GM18502 (cell line): ENCODE results near the gene MAN2B2.

Source experiments
- ATAC-seq: cut with Tn5 transposase; IDR thresholded peaks from one replicate; pipeline ENCODE4 v1.9.1; 2021; ENCODE audit warnings: mild to moderate bottlenecking; ENCODE audit not compliant: unreplicated experiment, poor library complexity

MAN2B2 gene

DNA sequence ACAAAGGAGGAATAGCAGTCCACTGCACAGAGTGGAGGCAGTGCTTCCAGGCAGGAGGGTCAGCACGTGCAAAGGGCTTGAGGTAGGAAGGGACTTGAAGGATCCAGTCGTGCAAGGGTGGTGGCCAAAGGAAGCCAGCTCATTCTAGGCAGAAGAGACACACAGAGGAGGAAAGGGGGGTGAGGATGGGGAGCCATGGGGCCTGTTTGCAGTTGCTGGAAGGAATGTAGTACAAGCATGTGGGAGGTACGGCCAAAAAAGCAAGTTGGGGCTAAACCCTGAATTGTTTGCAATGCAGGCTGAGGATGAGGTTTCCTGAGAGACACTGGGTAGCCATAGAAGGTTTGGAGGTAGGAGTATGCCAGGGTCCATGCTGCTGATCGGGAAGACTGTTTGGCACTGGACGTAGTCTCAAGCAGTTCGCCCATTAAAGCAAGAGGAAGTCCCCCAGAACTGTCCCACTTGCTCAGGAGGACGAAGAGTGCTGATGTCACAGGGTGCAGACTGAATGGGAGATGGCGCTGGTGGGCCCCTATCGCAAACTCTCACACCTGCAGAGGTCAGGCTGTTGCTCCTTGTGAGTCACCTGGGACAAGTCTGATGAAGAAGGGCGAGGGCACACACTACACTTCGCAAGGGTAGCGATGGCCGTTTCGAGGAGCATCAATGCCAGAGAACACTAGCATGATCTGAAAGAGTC lies 9.1 kb upstream of the MAN2B2 start:
- ATAC-seq = no peak

DNA sequence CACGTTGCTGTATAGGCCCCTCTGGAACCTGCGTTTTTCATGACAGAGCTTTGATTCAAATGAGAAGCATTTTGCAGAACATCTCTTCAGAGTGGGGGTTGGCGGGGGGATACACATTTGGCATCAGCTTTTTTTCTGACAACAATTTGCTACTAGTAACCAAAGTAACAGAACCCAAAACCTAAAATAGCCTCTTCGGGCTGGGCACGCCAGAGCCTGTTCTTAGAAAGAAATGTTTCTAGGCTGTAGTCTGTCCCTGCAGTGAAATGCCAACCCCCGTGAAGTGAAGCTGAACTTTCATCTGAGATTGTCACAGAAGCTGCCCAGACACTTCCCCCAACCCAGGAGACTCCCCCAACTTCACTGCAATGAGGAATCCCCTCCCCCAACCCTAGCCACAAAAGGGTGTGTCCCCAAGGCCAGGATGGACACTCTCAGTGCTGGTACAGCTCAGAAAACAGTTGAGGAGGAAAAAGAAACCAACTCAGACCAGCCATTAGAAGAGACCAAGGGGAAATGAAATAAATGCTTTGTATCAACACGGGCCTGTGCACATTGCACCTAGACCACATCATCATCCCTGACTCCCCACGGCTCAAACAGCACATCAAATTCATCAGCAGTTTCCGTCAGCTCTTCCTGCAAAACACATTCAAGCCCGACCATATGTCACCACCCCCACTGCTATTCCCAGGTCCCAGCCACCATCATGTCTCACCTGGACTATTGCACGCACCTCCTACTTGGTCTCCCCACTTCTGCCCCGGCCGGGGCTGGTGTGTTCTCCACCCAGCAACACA lies 8.4 kb upstream of the MAN2B2 start:
- no peak for ATAC-seq

DNA sequence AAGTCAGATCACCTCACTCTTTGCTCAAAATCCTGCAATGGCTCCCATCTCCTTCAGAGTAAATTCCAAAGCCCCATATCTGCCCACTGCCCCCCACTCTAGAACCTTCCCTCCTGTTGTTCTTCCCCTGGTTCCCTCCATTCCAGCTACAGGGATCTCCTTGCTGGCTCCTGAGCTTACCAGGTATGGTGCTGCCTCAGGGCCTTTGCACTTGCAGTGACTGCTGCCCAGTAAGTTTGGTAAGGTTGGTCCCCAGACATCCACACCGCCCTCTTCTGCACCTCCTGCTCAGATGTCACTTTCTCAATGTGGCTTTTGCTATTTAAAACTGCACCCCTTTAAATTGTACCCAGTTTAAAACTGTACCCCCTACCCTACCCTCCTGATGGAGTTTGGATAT lies 7.8 kb upstream of the MAN2B2 start:
- no peak for ATAC-seq

DNA sequence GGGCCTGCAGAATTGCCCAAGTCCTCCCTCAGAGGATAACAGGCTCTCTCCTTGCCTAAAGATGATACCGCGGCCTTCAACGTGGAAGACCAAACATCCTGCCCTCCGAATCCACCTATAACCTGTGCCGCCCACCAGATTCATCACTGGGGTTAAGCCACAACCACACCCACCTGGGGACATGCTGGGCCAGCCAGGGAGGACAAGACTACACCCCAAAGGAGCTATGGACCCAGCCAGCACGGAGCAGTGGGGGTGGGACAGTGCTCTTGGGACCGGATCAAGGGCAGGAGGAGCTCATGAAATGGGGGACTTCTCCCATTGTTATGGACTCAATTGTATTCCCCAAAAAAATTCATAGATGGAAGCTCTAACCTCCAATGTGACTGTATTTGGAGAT lies 6.8 kb upstream of the MAN2B2 start:
- no peak for ATAC-seq

DNA sequence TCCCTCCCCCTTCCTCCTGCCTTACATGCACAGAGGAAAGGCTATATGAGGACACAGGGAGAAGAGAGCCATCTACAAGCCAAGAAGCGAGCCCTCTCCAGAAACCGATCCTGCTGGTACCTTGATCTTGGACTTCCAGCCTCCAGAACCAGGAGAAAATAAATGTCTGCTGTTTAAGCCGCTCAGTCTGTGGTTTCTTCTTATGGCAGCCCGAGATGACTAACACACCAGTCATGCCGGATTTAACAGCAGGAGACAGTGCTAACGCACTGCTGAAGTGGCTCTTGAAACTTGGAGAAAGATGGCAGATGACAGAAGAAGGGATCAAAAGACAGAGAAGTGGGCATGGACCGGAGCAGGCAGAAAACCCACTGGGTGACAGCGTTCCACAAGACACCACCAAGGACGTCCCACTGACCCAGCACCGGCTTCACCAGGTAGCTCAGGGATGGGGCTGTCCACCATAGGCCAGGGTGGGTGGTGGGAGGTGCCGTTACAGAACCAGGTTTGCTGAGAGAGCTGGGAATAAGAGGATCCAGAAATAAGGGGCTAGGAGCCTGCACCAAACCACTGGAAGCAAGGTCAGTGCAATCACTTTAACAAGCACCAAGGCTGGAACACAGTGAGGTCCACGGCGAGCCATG lies 6.2 kb upstream of the MAN2B2 start:
- no peak for ATAC-seq

DNA sequence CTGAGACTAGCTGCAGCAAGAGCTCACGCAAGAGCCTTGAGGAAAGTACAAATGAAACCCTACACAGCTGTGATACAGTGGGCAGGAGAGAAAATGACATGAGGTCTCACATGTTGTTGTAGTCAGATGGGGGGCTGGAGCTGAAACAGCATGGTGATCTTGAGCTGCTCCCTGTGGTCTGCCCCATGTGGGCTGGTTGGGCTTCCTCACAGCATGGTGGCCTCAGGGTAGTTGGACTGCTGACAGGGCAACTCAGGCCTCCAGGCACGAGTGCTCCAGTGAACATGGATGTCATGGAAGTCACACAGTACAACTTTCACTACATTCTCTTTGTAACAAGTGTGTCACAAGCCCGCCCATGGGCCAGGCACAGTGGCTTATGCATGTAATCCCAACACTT lies 3.4 kb upstream of the MAN2B2 start:
- ATAC-seq = no peak

DNA sequence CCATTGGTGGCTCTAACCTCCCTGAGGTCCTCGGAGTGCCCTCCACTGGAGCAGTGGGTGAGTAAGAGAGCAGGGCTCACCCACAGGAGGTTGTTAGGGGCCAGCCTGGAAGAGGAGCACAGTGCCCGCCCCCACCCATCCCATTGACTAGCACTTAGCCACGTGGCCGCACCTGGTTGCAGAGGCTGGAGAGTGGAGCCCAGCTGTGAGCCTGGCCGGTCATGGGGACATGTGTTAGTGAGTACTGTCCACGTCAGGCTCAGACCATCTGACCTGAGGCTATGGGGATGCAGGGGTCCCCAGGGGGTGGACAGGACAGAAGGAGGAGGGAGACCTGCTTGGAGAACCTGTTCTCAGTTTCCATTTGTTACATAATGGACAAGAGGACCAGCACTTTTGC lies 1.4 kb upstream of the MAN2B2 start:
- ATAC-seq = no peak

DNA sequence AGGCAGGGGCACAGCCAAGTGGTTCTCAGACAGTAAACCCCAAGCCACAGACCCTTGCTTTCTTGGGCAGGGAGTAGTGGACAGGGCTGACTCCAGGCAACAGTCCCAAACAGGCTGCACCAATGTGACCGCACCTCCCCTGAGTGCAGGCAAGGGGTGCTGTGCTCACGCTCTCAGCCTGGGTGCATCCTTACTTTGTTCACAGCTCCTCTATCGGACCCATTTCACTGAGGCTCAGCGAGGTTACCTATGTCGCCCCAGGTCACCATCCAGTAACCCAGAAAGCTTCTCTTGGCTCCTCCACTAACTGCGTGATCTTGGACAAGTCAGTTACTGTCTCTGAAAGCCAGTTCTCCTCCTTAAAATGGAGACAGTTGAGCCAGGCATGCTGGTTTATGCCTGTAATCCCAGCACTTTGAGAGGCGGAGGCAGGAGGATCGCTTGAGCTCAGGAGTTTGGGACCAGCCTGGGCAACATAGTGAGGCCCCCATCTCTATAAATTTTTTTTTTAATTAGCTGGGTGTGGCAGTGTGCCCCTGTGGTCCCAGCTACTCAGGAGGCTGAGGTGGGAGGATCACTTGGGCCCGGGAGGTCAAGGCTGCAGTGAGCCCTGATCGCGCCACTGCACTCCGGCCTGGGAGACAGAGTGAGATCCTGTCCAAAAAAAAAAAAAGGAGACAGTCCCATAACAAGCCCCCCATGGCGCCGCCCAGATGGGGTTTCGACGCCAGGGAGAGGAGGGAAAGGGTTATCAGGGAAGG lies 823 bp upstream of the MAN2B2 start:
- no peak for ATAC-seq

DNA sequence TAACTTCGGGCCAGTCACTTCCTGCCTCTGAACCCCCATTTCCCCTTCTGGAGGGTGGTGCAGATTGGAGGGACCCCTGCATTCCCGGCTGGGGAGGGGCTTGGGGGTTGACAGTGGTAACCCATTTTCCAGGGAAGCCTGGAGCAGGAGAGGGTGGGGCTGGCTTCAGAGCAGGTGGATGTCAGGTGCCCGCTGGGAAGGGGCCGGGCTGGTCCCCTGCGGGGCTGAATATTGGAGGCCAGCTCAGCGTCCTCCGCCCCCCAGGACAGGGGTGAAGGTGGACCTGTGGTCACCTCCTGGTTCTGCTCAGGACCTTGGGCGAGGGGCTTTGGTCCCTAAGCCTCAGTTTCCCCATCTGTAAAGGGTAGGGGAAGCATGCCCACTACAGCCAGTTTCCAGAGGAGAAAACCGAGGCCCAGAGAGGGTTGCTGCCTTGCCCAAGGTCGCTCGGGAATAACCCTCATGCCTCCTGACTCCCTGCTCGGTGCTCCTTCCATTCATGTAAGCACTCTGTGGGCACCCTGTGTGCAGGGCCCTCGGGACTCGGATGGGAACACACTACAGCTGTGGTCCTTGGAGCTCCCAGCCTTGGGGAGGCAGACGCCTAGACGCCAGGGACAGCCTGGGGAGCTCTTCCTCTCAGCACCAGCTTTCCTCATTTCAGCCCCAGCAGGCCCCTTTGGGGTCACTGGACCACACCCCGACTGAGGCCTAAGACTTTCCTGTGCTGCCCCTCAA lies 683 bp downstream of the MAN2B2 start:
- no peak for ATAC-seq

DNA sequence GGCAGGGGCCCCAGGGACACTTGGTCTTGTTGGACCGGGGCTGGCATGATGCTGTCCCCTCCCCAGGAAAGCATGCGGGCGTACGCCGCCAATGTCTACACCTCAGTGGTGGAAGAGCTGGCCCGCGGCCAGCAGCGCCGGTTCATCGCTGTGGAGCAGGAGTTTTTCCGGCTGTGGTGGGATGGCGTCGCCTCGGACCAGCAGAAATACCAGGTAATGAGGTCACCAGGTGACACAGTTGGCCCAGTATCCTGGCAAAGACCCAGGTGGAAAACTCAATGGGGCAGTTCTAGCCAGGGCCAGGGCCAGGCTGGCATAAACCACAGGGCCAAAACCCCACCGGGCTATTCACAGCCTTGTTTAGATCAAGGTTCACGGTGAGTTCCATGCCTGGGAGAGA lies 1.5 kb downstream of the MAN2B2 start:
- no peak for ATAC-seq

DNA sequence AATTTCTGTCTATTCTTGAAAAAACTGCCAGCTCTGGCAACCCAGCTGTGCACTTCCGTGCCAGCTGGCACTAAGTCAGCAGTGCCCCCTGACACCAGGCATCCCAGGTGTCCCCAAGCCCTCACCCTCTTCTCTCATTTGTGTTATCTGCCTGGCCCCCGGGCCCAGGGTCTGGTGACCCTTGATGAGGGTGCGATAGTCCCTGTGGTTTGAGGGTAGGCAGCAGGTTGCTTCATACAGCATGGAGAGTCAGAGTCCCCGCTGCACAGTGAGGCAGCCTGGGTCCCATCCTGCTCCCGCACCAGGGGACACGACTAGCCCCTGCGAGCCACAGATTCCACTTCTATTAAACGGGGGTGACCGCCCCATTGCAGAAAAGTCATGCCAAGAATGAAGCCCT lies 1.9 kb downstream of the MAN2B2 start:
- ATAC-seq = no peak

DNA sequence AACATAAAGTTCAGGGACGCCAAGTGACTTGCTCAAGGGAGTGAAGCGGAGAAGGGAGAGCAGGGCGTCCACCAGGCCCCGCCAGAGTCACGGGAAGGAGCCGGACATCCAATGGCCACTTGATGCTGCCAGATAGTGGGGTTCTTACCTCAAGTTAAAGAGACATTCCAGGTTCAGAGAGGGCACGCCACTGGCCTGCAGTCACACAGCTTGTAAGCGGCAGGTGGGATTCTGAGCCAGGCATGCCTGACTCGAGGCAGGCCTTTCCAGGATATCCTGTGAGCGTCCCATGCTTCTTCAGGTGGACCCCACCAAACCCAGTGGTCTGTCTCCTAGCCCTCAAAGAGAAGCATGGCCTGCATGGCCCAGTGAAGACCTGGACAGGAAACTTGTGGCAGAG lies 2.4 kb downstream of the MAN2B2 start:
- no peak for ATAC-seq

DNA sequence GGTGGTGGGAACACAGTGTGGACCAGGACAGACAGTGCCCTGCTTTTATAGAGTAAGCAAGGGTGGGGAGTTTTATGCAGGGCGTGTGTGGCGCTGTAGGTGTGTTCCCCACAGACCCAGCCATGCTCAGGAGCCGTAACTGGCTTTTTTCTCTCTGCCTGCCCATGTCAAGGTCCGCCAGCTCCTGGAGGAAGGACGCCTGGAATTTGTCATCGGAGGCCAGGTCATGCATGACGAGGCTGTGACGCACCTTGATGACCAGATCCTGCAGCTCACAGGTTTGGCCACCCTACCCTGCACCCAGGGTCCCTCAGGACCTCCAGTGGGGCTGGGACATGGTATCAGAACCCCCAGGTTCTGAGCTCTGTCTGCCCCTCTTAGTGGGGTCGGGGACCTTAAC lies 3.2 kb downstream of the MAN2B2 start:
- ATAC-seq = no peak

DNA sequence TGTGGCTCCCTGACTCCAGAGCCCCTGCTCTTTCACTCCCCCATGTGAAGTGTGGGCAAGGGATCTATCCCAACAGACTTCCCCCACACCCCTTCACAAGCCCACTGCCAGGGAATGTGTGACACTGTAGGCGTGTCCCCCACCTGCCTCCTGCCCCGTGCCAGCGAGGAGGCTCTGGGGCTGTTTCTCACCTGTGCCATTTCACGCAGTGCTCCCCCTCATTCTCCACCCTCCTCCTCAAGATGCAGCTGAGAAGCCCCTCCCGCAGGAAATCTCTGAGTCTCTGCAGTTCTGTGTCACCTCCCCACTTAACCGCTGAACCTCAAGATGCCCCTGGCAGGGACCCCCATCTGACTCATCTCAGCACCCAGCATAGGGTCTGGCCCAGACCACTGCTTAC lies 5.4 kb downstream of the MAN2B2 start:
- no peak for ATAC-seq

DNA sequence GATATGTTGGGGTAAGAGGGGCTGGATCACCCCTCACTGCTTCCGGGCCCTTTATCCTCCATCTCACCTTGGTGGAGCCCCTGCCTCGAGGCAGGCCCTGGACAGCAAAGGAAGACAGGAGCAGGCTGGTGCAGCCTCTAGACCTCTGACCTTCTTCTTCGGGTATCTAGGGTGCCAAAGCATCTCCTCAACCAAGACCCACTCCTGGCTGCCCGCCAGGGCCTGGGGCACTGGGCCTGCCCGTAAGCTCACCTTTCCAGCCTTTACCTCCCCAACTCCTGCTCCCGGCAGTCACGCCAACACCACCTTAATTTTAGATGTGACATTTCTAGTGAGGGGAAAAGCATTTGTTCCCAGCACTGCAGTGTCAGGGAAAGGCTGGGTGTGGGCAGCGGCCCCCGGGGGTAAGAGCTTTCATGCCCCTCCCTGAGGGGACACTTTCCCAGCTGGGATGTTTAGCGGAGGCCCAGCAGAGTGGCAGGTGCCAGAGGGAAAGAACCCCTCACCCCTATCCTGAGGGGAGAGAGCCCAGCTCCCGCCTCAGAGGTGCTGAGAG lies 6.7 kb downstream of the MAN2B2 start:
- ATAC-seq = no peak

DNA sequence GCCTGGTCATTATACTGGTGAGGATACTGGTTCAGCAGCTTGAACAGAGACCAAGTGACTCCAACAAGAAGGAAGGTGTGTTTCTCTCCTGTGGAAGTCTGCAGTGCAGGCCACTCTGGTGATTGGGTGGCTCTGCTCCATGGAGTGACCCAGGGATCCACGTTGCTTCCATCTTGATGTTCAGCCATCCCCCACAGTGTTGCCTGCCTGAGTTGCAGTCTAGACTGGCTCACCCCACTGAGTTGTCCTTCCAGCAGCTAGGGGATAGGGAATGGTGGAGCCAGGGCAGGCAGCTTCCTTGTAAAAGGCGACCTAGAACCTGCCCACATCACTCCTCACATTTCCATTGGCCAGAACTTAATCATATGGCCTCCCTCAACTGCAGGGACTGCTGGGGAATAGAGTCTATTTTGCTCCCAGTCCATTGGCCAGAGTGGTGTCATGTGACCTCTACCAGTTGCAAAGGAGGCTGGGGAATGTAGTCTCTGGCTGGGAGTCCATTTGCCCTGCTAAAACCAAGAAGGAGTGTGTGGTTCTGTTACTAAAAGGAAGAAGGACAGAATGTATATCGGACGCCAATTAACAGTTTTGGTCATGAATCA lies 8.0 kb downstream of the MAN2B2 start:
- ATAC-seq = no peak

DNA sequence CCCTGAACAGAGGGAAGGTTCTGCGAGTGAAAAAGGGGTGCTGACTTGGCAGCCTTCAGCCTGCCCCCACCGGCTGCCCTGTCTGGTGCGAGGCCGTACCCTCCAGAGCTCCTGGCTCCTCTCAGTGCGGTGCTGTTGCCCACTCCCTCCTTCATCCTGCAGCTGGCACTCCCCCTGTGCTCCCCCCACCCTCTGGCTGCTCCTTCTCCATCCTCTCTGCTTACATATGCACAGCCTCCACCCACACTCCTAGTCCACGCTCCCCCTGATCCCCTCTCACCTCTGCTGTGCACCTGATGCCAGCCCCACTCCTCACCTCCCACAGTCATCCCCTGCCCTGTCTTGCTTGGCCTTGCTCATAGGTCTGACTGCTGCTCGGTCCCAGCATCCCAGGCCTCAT lies 9.9 kb downstream of the MAN2B2 start:
- no peak for ATAC-seq

DNA sequence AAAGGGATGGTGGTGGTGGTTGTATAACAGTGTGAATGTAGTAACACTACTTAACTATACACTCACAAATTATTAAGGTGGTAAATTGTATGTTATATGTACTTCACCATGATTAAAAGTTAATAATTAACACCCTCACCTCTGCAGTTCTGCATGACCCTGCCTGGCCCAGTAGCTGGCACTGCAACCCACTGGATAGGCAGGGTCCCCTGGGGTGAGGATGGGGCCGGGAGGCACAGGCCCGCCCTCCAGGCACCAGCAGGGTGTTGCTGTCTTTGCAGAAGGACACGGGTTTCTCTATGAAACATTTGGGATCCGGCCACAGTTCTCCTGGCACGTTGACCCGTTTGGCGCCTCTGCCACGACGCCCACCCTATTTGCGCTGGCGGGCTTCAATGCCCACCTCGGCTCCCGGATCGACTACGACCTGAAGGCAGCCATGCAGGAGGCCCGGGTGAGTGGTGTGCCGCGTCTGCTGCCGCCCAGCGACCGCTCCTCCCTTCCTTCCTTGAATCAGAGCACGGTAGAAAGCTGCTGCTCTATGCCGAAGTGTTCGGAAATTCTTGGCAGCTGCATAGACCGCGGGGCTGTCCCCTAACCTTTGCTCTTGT lies 11.8 kb downstream of the MAN2B2 start:
- no peak for ATAC-seq

DNA sequence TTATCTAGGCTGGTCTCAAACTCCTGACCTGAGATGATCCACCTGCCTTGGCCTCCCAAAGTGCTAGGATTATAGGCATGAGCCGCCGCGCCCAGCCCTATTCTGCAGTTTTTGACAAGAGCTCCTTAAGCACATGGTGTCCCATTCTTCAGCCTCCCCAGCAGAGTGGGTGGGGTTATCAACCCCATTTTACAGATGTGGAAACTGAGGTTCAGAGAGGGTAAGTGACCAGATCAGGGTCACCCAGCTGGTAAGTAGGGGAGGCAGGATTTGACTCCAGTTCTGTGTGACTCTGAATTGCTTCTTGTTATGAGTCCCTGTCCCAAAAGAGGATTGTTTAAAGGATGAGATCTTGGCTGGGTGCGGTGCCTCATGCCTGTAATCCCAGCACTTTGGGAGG lies 14.5 kb downstream of the MAN2B2 start:
- ATAC-seq = no peak
